Subcutaneous adipose tissue (tissue), 4 donors: Measurements from ENCODE around the gene IQGAP3. TPM values are rescaled to one million over a fixed set of nuclear protein-coding genes. Genes with fewer than 3 reads are reported as not detected.

Source experiments
- total RNA-seq, 4 donors: library from RNA; depleted of rRNA; stranded (reverse); fragments of >200 nt; gene quantifications; one replicate each; pipeline ENCODE4 v1.1.0, GENCODE V29; 2016
- TF ChIP-seq, protein P1 (sequence below): fragments of 450-650 bp; IDR thresholded peaks from one replicate; pipeline ENCODE4 v1.5.1; 2016; ENCODE audit warnings: low read depth, mild to moderate bottlenecking, control low read depth, antibody characterized with exemption, moderate library complexity

IQGAP3 gene
- total RNA-seq, 4 donors from 2014 or later: 0.57 to 2.5 (median 2.0) TPM; not detected in 1

DNA sequence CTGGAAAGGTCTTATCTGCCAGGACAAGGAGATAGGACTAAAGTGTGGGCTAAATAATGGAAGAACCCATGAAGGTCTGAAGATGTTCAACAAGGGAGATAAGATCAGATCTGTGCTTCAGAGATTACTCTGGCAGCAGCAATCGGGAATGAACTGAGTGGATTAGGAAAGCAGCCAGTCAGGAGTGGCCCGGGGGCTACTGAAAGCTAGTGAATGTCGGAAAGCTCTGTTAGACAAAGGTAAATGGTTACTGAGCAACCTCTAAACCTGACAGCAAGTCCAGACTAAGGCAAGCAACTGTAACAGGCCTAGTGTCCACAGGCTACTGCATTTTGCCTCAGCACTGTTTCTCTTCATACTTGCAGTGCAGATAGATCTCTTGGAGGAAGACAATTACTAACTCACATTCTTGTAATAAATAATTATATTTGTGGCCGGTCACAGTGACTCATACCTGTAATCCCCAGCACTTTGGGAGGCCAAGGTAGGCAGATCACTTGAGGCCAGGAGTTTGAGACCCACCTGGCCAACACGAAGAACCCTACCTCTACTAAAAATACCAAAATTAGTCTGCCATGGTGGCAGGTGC, 12.5 kb downstream of the IQGAP3 start:
- TF ChIP-seq, protein P1, sequence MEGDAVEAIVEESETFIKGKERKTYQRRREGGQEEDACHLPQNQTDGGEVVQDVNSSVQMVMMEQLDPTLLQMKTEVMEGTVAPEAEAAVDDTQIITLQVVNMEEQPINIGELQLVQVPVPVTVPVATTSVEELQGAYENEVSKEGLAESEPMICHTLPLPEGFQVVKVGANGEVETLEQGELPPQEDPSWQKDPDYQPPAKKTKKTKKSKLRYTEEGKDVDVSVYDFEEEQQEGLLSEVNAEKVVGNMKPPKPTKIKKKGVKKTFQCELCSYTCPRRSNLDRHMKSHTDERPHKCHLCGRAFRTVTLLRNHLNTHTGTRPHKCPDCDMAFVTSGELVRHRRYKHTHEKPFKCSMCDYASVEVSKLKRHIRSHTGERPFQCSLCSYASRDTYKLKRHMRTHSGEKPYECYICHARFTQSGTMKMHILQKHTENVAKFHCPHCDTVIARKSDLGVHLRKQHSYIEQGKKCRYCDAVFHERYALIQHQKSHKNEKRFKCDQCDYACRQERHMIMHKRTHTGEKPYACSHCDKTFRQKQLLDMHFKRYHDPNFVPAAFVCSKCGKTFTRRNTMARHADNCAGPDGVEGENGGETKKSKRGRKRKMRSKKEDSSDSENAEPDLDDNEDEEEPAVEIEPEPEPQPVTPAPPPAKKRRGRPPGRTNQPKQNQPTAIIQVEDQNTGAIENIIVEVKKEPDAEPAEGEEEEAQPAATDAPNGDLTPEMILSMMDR: no peak

DNA sequence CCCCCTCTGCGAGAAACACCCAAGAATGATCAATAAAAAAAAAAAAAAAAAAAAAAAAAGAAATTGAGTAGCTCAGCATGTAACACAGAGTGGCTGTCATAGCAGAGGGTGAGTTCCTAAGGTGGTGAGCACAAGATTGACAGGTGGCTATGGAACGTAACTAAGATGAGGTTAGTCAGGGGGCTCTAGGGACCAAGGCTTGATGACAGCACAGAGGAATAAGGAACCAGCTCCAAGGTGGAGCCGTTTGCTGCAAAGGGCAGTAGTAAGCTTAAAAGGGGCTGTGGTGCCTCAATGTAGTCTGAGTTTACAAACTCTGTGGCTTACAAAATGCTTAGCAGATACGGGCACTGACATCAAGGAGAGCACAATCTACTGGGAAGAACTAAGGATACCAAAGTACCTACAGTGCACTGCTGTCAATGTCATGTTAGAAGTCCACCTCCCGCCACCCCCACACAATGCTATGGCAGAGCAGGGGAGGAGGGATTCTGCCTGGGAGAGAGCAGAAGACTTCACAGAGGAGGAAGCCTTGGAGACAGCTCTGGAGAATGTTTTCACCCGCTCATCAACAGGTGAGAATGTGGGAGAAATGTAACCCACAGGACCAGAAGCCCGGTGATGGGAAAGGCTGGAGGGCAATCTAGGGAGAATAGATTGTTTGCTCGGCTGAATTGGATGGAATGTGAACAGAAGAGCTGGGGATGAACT, 13.1 kb downstream of the IQGAP3 start:
- TF ChIP-seq, protein P1: no peak

DNA sequence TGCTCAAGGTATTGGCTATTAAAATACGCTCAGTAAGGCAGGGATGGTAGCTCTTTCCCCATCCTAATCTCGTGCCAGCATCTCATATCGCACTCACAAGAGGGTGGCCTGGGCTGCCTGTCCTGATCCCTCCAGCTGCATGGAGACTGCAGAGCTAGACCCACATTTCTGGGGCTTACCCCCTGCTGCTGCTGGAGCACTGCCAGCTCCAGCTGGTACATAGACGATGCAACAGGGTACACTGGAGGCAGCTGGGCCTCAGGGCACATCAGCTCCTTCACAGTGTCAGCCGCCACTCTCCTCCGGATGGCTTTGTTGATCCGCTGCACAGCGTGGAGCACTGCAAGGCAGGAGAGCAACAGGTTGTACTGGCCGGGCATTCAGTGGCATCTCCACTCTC, 16.0 kb downstream of the IQGAP3 start:
- TF ChIP-seq, protein P1: no peak

DNA sequence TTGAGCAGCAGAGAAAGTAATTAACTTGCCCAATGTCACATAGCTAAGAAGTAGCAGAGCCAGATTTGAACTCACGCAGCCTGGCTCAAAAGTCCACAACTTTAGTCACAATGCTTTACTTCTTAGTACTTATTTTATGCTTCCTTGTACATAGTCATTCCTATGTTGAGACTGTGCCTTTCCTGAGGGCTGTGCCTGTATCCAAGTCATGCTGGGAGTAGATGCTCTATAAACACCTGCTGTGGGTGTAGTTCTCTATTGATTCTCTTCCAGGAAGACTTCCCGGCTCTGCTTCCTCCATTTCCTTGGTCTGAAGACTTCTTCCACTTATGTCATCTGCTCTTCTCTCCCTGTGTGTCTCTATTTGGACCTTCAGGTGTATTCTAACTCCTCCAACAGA, 16.6 kb downstream of the IQGAP3 start:
- TF ChIP-seq, protein P1: no peak

DNA sequence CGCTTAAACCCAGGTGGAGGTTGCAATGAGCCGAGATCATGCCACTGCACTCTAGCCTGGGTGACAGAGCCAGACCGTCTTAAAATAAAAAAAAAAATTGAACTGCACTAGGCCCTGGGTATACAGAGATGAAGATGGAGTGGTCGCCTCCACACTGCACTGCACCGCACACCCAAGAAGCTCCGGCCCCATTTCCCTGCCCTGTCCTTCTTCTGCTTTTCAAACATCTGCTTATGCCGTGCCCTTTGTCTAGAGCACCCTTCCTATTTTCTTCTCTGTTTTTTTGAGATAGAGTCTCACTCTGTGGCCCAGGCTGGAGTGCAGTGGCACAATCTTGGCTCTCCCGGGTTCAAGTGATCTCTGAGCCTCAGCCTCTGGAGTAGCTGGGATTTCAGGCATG, 17.4 kb downstream of the IQGAP3 start:
- TF ChIP-seq, protein P1: no peak

DNA sequence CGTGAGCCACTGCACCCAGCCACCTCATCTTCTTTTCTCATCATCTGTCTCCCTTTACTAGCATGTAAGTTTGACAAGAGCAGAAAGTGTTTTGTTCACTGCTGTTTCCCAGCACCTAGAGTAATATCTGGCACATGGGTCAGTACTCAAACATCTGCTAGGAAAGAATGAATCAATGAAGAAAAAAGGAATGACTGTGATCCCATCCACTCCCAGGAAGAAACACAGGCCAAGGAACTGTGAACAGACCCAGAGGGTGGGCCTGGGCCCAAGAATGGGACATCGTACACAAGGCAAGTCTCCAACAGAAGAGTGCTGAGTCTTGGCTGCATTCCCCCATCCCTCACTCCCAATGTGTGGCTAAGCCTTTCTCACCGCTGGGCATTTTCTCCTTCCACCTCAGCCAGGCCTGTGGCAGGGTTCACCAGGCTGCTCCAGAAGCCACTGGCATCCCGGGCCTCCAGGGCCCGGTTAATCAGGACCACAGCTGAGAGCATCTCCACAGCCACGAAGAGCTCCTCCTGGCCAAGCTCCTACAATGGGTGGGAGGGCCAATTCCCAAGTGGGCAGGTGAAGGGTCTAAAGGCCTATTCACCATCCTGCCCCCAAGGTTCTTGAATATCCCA, 18.4 kb downstream of the IQGAP3 start:
- TF ChIP-seq, protein P1: no peak

DNA sequence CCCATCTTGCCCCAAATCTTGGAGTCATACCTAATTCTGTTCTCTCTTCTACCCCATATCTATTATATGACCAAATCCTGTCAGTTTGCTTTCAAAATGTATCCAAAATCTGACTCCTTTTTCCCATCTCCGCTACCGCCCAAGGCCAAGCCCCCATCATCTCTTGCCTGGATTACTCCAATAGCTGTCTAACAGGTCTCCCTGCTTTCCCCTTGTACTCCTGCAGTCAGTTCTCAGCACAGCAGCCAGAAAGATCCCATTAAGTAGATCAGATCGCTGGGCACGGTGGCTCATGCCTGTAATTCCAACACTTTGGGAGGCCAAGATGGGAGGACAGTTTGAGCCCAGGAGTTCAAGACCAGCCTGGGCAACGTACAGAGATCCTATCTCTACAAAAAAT, 19.8 kb downstream of the IQGAP3 start:
- TF ChIP-seq, protein P1: no peak
